AG04450 (cell line): ENCODE measurements around the gene F10. TPM values are rescaled to one million over a fixed set of nuclear protein-coding genes. Genes with fewer than 3 reads are reported as not detected.

Source experiments
- CTCF ChIA-PET: fragments of 300-600, 350-600 bp; formaldehyde crosslinking; extraction: SDS; loops from one replicate; lab custom pipeline; 2022; ENCODE audit warnings: antibody characterized with exemption, inconsistent platforms; lab: Charles Lee
- POLR2A ChIA-PET: fragments of 350-600 bp; formaldehyde crosslinking; extraction: SDS; loops from one replicate; lab custom pipeline; 2021; ENCODE audit warnings: antibody characterized with exemption, inconsistent platforms; lab: Yijun Ruan, JAX
- DNase-seq: peaks from one replicate; pipeline ENCODE4 v3.0.0-alpha.2; 2011; ENCODE audit warnings: low read depth, low spot score
- H3K27ac ChIP-seq: one replicate; pipeline ENCODE4 v1.5.1; 2012; ENCODE audit warnings: low read depth, low read length, control low read depth
- H3K27me3 ChIP-seq: one replicate; pipeline ENCODE4 v1.6.0; 2012; ENCODE audit warnings: low read length; ENCODE audit not compliant: control insufficient read depth, insufficient read depth
- H3K4me3 ChIP-seq: 2 replicates; pipeline ENCODE4 v1.5.1; 2011; ENCODE audit warnings: mild to moderate bottlenecking, low read depth, low read length, control low read depth
- H3K9me3 ChIP-seq: 2 replicates; pipeline ENCODE4 v1.5.1; 2012; ENCODE audit warnings: low read length; ENCODE audit not compliant: control insufficient read depth, insufficient read depth
- polyA plus RNA-seq: library from polyadenylated mRNA; depleted of rRNA; stranded (reverse); fragments of >200 nt; gene quantifications from 2 replicates; pipeline ENCODE4 v1.2.3, GENCODE V29; 2011
- TF ChIP-seq, protein P1 (sequence below): IDR thresholded peaks from 2 replicates; pipeline ENCODE4 v1.5.1; 2011; ENCODE audit warnings: low read depth, low read length, control low read depth, inconsistent platforms

F10 gene
- polyA plus RNA-seq, 1 experiment = 17.7 TPM

DNA sequence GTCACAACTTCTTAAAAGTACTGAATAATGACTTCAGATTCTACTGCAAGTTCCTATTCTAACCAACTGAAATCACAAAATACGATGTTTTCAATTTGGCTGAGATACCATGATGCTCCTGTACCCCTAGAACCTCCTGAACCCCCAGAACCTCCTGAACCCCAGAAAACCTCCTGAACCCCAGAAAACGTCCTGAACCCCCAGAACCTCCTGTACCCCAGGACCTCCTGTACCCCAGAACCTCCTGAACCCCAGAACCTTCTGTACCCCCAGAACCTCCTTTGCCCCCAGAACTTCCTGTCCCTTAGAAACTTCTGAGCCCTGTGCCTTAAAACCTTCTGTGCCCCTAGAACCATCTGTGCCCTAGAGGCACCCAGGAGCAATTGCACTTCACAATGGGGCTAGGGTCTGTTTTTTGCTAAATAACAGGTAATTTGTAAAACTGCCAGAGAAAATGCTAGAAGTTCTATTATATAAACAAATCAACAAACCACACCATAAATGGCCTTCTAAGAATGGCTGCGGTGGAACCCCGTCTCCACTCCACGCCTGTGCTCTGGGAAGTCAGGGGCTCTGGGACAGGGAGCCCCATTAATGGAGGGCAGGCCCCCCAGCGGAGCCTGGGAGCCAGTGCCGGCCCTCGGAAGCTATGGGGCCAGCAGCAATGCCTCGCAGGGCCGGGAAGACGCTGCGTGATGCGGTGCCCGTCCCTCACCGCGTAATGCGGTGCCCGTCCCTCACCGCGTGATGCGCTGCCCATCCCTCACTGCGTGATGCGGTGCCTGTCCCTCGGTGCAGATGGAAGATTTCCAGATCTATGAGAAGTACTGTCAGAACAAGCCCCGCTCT, 38.3 kb upstream of the F10 start:
- DNase-seq = no peak
- CTCF ChIA-PET = no interaction called here
- POLR2A ChIA-PET = no interaction called here
- Histone ChIP-seq H3K27ac (no peak overlapping the region), H3K27me3 (peaks cover 6% of the 10 kb centered on the region), H3K9me3 (no peaks in the 10 kb centered on the region; the same call in 1 of the 2 replicates), H3K4me3 (no peak overlapping the region)
- TF ChIP-seq, protein P1, sequence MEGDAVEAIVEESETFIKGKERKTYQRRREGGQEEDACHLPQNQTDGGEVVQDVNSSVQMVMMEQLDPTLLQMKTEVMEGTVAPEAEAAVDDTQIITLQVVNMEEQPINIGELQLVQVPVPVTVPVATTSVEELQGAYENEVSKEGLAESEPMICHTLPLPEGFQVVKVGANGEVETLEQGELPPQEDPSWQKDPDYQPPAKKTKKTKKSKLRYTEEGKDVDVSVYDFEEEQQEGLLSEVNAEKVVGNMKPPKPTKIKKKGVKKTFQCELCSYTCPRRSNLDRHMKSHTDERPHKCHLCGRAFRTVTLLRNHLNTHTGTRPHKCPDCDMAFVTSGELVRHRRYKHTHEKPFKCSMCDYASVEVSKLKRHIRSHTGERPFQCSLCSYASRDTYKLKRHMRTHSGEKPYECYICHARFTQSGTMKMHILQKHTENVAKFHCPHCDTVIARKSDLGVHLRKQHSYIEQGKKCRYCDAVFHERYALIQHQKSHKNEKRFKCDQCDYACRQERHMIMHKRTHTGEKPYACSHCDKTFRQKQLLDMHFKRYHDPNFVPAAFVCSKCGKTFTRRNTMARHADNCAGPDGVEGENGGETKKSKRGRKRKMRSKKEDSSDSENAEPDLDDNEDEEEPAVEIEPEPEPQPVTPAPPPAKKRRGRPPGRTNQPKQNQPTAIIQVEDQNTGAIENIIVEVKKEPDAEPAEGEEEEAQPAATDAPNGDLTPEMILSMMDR = peak; percentile 35; the same call in 1 of the 2 replicates

DNA sequence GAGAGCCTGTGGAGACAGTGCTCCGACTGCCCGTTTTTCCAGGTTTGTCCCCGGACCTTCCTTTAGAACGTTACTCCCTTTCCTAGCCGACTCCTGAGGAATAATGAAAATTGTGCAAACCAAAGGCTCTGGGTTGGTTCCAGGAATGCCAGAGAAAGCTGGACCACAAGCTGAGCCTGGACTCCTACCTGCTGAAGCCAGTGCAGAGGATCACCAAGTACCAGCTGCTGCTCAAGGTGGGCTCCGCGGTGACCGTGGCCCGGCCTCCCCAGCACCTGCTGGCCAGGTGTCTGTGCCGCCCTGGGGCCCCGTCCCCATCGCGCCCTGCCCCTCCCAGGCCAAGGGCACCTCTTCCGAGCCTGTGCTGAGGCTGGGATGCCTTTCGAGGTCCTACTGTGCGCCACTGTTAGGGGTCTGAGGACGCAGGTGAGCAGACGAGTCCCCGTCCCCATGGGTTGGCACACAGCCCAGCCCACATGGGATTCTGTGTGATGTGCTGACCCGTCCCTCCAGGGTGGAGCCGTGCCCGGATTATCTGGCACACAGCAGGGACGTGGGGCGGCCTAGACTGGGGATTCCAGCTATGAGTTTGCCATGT, 37.6 kb upstream of the F10 start:
- ChIA-PET CTCF (no interaction called here), POLR2A (no interaction called here)
- Histone ChIP-seq H3K4me3 (no peak overlapping the region), H3K27me3 (peaks cover 7% of the 10 kb centered on the region), H3K9me3 (no peaks in the 10 kb centered on the region; the same call in 1 of the 2 replicates), H3K27ac (no peak overlapping the region)
- DNase-seq = no peak
- TF ChIP-seq, protein P1 = no peak

DNA sequence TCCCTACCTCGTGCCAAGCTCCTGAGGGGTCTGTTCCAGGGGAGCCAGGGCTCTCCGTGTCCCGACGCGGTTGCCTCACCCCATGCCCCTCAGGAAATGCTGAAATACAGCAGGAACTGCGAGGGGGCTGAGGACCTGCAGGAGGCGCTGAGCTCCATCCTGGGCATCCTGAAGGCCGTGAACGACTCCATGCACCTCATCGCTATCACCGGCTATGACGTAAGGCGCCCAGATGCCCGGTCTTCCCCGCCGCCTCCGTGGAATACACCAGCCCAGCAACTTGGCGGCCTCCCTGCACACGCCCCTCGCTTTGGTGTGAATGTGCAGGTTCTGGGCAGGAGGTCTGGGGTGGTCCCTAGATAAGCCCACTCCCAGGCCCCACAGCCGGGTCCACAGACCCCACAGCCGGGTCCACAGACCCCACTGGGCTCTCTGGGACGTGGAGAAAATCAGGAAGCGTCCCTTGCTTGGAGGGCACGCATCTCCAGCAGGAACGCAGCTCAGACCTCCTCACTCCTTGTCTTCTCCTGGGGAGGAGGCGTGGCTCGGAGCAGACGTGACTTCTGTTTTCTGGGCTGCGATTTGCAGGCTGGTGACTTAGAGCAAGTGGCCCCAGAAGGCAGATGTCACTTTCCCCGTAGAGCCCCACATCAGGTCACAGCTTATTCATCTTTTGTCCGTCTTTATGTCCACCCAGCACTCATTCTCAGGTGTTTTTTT, 36.4 kb upstream of the F10 start:
- Histone ChIP-seq H3K27ac (no peak overlapping the region), H3K27me3 (peaks cover 14% of the 10 kb centered on the region), H3K9me3 (no peaks in the 10 kb centered on the region; the same call in 1 of the 2 replicates), H3K4me3 (no peak overlapping the region)
- POLR2A ChIA-PET = no interaction called here
- TF ChIP-seq, protein P1 = peak; percentile 28
- CTCF ChIA-PET = no interaction called here
- DNase-seq = no peak

DNA sequence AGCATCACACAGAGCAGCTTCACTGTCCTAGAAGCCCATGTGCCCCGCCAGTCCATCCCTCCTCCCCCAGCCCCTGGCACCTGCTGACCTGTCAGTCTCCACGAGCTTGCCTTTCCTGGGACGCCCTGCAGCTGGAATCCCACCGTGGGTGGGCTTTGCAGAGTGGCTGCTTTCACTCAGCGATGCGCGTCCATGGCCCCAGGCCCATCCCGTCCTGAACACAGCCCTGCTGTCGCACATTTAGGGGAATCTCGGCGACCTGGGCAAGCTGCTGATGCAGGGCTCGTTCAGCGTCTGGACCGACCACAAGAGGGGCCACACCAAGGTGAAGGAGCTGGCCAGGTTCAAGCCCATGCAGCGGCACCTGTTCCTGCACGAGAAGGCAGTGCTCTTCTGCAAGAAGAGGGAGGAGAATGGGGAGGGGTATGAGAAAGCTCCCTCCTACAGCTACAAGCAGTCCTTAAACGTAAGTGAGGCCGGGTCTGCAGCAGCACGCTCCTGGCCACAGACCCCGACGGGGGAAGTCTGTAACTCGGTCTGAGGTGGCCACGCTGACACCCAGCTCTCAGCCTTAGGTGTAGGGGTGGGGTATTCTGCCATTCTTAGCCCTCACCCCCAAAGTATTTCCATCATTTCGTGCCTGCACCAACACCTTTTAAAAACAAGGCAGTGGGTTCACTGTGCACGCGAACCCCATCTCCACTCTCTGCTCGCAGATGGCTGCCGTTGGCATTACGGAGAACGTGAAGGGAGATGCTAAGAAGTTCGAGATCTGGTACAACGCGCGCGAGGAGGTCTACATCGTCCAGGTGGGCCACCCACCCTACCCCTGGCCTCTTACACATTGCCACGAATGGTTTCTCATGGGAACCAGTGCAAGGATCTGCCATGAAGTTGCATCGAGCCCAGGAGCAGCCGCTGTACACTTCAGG, 35.3 kb upstream of the F10 start:
- ChIA-PET POLR2A (no interaction called here), CTCF (no interaction called here)
- H3K9me3 ChIP-seq = no peaks in the 10 kb centered on the region; the same call in 1 of the 2 replicates
- no peak overlapping the region for H3K4me3 ChIP-seq
- H3K27me3 ChIP-seq = peaks cover 15% of the 10 kb centered on the region
- no peak for DNase-seq
- TF ChIP-seq, protein P1 = no peak
- H3K27ac ChIP-seq = no peak overlapping the region
